Choroid plexus epithelial cell (primary cell): ENCODE measurements around the gene LPXN.
"Not testable (repeated sequence)": the region's sequence is repeated elsewhere in the genome, so short reads cannot be mapped to it uniquely, and the experiment has no call there.

ENCODE experiments used
- DNase-seq: peaks from one replicate; pipeline ENCODE4 v3.0.0-alpha.2; 2010; ENCODE audit warnings: low read depth
- H3K4me3 ChIP-seq: 2 replicates; pipeline ENCODE4 v1.5.1; 2011; ENCODE audit warnings: low read depth, mild to moderate bottlenecking, control low read depth, low read length, moderate library complexity
- CTCF ChIP-seq: conservative IDR thresholded peaks from 2 replicates; pipeline ENCODE4 v1.5.1; 2011; ENCODE audit warnings: low read depth, mild to moderate bottlenecking, control low read depth, inconsistent platforms, low read length, moderate library complexity

Gene LPXN

GRCh38 chr11:58574881-58575280 lies 775 bp downstream of the LPXN start:
- peak; percentile 10 for DNase-seq
- H3K4me3 ChIP-seq: no peak overlapping the region
- TF ChIP-seq CTCF: no peak

DNA sequence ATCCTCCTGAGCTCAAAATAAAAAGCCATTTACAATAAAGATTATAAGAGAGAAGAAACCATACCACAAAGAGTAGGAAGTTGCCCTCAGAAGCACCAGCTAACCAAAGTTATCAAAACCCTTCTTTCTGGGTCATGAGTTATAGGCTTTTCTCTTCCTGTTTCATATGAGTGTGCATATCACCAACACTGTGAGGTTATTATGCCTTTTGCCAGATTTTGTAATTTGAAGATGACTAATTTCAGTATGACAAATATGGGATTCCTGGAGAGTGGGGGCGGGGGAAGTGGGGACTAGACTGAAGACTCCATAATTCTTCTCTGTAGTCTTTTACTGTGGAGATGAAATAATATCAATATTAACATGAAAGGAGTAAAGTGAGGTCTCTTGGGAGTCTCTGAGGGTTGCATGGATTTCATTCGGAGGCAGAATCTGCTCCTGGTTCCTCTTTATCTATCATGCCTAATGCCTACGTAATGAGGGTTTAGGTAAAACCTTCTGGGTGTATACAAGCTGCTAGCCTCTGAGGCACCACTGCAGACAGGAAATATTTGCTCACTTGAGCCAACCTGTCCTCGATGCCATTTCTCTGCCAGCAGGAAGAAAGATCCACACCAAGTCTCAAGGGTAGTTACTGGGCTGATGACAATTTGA lies 2.1 kb downstream of the LPXN start:
- H3K4me3 ChIP-seq: peak overlapping the region; percentile 6
- no peak for TF ChIP-seq CTCF

GRCh38 chr11:58572906-58573305 lies 2.8 kb downstream of the LPXN start:
- not testable (repeated sequence) for H3K4me3 ChIP-seq, DNase-seq

More for the DNA sequence above, 2.1 kb downstream of the LPXN start:
- peak; percentile 86 for DNase-seq

GRCh38 chr11:58567889-58568512 lies 7.7 kb downstream of the LPXN start:
- peak; percentile 98 for TF ChIP-seq CTCF
- peak; percentile 78 for DNase-seq
- no peak overlapping the region for H3K4me3 ChIP-seq

GRCh38 chr11:58564231-58564630 lies 11.4 kb downstream of the LPXN start:
- no peak for TF ChIP-seq CTCF
- no peak overlapping the region for H3K4me3 ChIP-seq
- DNase-seq: no peak

DNA sequence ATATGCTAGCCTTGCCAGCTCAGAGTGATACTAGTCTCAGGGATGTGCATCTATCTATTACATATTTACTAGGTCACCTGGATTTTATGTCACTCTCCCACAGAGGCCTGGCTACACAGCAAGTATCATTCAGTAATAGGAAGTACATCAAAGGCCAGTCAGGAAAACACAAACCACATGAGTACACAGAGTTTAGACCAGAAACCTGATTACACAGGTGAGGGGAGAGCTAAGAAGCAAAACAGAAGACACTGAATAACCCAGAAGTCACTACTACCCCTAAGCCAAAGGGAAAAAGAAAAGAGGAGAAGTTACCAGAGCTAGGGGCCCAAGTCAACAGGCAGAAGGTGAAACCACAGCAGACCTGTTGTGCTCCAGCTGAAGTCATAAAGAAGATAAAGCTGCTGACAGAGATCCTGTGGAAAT lies 13.3 kb downstream of the LPXN start:
- no peak overlapping the region for H3K4me3 ChIP-seq
- TF ChIP-seq CTCF: no peak
- peak; percentile 23 for DNase-seq

- no peak for TF ChIP-seq CTCF
- no peak for DNase-seq
- H3K4me3 ChIP-seq: no peak overlapping the region
Observed at GRCh38 chr11:58561394-58562098, 14.1 kb downstream of the LPXN start.
